HEK293 (cell line): Measurements from ENCODE around the gene UNC5B.

Experiments
- CTCF ChIA-PET: fragments of 350-600 bp; formaldehyde crosslinking; extraction: SDS; loops from one replicate; lab custom pipeline; 2021; ENCODE audit warnings: antibody characterized with exemption; lab: Yijun Ruan, JAX
- POLR2A ChIA-PET: fragments of 300-600 bp; formaldehyde crosslinking; extraction: SDS; loops from one replicate; lab custom pipeline; 2020; ENCODE audit warnings: antibody characterized with exemption, inconsistent platforms; lab: Yijun Ruan, JAX
- H3K27ac ChIP-seq: fragments of 200-500 bp; sonication (Bioruptor generic); 2 replicates; pipeline ENCODE4 v1.5.1; 2014; ENCODE audit warnings: low read depth, low read length, control low read depth, inconsistent platforms; ENCODE audit errors: extremely low read depth
- H3K36me3 ChIP-seq, 2 experiments: fragments of 200-500 bp in 1 of 2; sonication (Bioruptor generic) in 1 of 2; 1 replicate in 1 of 2; 2 replicates in 1 of 2; pipeline ENCODE4 v1.5.1; 2014 to 2017; ENCODE audit warnings: inconsistent platforms in 2 of 2, low read length in 2 of 2; ENCODE audit not compliant: control insufficient read depth in 2 of 2, insufficient read depth in 1 of 2
- H3K4me1 ChIP-seq: fragments of 200-500 bp; sonication (Bioruptor generic); 2 replicates; pipeline ENCODE4 v1.5.1; 2014; ENCODE audit warnings: mild to moderate bottlenecking, low read length, inconsistent platforms; ENCODE audit not compliant: control insufficient read depth, insufficient read depth
- H3K4me3 ChIP-seq: 2 replicates; pipeline ENCODE4 v1.5.1; 2011; ENCODE audit warnings: low read depth, mild to moderate bottlenecking, control low read depth, low read length, moderate library complexity
- H3K9me3 ChIP-seq: fragments of 200-500 bp; sonication (Bioruptor generic); 2 replicates; pipeline ENCODE4 v1.5.1; 2014; ENCODE audit warnings: low read depth, low read length, inconsistent platforms; ENCODE audit not compliant: control insufficient read depth, insufficient read depth
- HOXC10 ChIP-seq: sonication (generic); formaldehyde crosslinking; IDR thresholded peaks from 2 replicates; pipeline ENCODE4 v1.8.1; 2023; ENCODE audit warnings: mild to moderate bottlenecking, missing genetic modification reagents
- OSR2 ChIP-seq: fragments of 450-650 bp; formaldehyde crosslinking; IDR thresholded peaks from 2 replicates; pipeline ENCODE4 v1.5.1; 2016; ENCODE audit warnings: missing biosample characterization, missing genetic modification characterization
- RBAK ChIP-seq: fragments of 450-650 bp; formaldehyde crosslinking; IDR thresholded peaks from 2 replicates; pipeline ENCODE4 v1.5.1; 2016; ENCODE audit warnings: missing biosample characterization, missing genetic modification characterization
- REPIN1 ChIP-seq: fragments of 450-650 bp; formaldehyde crosslinking; IDR thresholded peaks from 2 replicates; pipeline ENCODE4 v1.5.1; 2017; ENCODE audit warnings: missing biosample characterization, missing genetic modification characterization, low read depth
- ZBTB1 ChIP-seq: fragments of 450-650 bp; formaldehyde crosslinking; IDR thresholded peaks from 2 replicates; pipeline ENCODE4 v1.5.1; 2016; ENCODE audit warnings: missing biosample characterization, missing genetic modification characterization
- ZBTB48 ChIP-seq: fragments of 450-650 bp; formaldehyde crosslinking; IDR thresholded peaks from 2 replicates; pipeline ENCODE4 v1.5.1; 2016; ENCODE audit warnings: missing biosample characterization, missing genetic modification characterization
- ZNF146 ChIP-seq: fragments of 450-650 bp; formaldehyde crosslinking; IDR thresholded peaks from 2 replicates; pipeline ENCODE4 v1.5.1; 2016; ENCODE audit warnings: missing biosample characterization, missing genetic modification characterization
- ZNF341 ChIP-seq: fragments of 450-650 bp; formaldehyde crosslinking; IDR thresholded peaks from 2 replicates; pipeline ENCODE4; 2016; ENCODE audit warnings: low read depth, missing biosample characterization, missing genetic modification characterization
- ZNF354C ChIP-seq: fragments of 450-650 bp; formaldehyde crosslinking; IDR thresholded peaks from 2 replicates; pipeline ENCODE4 v1.5.1; 2016; ENCODE audit warnings: missing biosample characterization, missing genetic modification characterization, low read depth, borderline replicate concordance
- ZNF366 ChIP-seq: fragments of 450-650 bp; formaldehyde crosslinking; conservative IDR thresholded peaks from 2 replicates; pipeline ENCODE4 v1.5.1; 2016; ENCODE audit warnings: missing biosample characterization, missing genetic modification characterization
- ZNF37A ChIP-seq: fragments of 450-650 bp; IDR thresholded peaks from 2 replicates; pipeline ENCODE4 v1.5.1; 2018; ENCODE audit warnings: missing biosample characterization, missing genetic modification characterization
- ZNF433 ChIP-seq: fragments of 450-650 bp; formaldehyde crosslinking; IDR thresholded peaks from 2 replicates; pipeline ENCODE4 v1.5.1; 2016; ENCODE audit warnings: missing biosample characterization, missing genetic modification characterization, low read depth
- ZNF549 ChIP-seq: fragments of 450-650 bp; IDR thresholded peaks from 2 replicates; pipeline ENCODE4 v1.5.1; 2018; ENCODE audit warnings: missing biosample characterization, missing genetic modification characterization, mild to moderate bottlenecking, inconsistent platforms, moderate library complexity
- TF ChIP-seq, protein P1 (sequence below): fragments of 450-650 bp; formaldehyde crosslinking; IDR thresholded peaks from 2 replicates; pipeline ENCODE4 v1.5.1; 2016; ENCODE audit warnings: missing biosample characterization, missing genetic modification characterization
- TF ChIP-seq, protein P2 (sequence below): fragments of 450-650 bp; formaldehyde crosslinking; IDR thresholded peaks from 2 replicates; pipeline ENCODE4 v1.5.1; 2017; ENCODE audit warnings: missing biosample characterization, missing genetic modification characterization
- TF ChIP-seq, protein P3 (sequence below): fragments of 450-650 bp; formaldehyde crosslinking; IDR thresholded peaks from 2 replicates; pipeline ENCODE4 v1.5.1; 2016; ENCODE audit warnings: missing biosample characterization, missing genetic modification characterization, borderline replicate concordance
- TF ChIP-seq, protein P4 (sequence below): fragments of 450-650 bp; formaldehyde crosslinking; conservative IDR thresholded peaks from 2 replicates; pipeline ENCODE4 v1.5.1; 2016; ENCODE audit warnings: low read depth, missing biosample characterization, missing genetic modification characterization

The UNC5B gene

DNA sequence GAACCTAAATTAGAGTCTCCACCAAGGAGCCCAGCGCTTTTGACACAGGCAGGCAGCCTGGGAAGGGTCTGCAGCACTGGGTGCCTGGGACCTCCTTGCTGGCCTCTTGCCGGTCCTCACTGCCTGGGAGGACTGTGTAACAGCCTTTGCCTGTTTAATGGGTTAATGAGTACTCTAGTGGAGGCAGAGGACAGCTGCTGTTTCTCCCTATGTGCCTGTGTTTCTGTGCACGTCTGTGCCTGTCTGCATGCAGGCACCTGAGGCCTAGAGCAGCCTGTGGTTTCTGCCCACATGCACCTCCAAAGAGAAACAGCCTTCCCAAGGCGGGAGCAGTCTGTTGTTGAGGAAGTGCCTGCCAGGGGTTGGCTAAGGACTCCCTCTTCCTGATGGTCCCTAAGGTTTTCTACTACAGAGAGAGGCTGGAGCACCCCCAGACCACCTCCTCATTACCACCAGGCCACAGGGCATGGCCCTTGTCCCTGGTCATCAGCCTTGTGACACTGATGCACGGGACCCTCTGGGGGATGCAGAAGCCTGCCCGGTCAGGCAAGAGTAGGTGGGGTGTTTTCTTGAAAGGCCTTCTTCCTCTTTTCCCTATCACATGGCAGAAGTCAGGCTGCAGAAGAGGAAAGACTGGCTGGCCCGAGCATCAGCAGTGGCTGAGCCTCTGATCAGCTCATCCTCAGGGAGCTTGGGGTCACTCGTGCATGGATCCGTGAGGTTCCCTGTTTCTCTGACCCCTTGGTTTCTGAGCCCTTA lies 120.9 kb downstream of the UNC5B start:
- ChIA-PET CTCF (interaction anchor here (0.6 kb wide), 1 partner anchor 16 kb away, joined by 3 read pairs; no protein-coding TSS in a partner anchor), POLR2A (no interaction called here)
- no peak overlapping the region for H3K4me3 ChIP-seq
- no peak for TF ChIP-seq RBAK
- TF ChIP-seq ZNF341 (tag by site-specific recombination): no peak
- TF ChIP-seq ZBTB48: no peak
- no peak for TF ChIP-seq ZNF433 (tag by site-specific recombination)
- TF ChIP-seq, protein P1, sequence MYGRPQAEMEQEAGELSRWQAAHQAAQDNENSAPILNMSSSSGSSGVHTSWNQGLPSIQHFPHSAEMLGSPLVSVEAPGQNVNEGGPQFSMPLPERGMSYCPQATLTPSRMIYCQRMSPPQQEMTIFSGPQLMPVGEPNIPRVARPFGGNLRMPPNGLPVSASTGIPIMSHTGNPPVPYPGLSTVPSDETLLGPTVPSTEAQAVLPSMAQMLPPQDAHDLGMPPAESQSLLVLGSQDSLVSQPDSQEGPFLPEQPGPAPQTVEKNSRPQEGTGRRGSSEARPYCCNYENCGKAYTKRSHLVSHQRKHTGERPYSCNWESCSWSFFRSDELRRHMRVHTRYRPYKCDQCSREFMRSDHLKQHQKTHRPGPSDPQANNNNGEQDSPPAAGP: no peak
- no peak for TF ChIP-seq ZBTB1 (tag by site-specific recombination)
- TF ChIP-seq ZNF354C (tag by site-specific recombination): no peak
- no peak for TF ChIP-seq OSR2 (tag by site-specific recombination)
- no peak for TF ChIP-seq ZNF37A (tag by site-specific recombination)
- TF ChIP-seq, protein P2, sequence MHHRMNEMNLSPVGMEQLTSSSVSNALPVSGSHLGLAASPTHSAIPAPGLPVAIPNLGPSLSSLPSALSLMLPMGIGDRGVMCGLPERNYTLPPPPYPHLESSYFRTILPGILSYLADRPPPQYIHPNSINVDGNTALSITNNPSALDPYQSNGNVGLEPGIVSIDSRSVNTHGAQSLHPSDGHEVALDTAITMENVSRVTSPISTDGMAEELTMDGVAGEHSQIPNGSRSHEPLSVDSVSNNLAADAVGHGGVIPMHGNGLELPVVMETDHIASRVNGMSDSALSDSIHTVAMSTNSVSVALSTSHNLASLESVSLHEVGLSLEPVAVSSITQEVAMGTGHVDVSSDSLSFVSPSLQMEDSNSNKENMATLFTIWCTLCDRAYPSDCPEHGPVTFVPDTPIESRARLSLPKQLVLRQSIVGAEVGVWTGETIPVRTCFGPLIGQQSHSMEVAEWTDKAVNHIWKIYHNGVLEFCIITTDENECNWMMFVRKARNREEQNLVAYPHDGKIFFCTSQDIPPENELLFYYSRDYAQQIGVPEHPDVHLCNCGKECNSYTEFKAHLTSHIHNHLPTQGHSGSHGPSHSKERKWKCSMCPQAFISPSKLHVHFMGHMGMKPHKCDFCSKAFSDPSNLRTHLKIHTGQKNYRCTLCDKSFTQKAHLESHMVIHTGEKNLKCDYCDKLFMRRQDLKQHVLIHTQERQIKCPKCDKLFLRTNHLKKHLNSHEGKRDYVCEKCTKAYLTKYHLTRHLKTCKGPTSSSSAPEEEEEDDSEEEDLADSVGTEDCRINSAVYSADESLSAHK (tag by site-specific recombination): no peak
- no peak for TF ChIP-seq ZNF366 (tag by site-specific recombination)
- TF ChIP-seq, protein P3, sequence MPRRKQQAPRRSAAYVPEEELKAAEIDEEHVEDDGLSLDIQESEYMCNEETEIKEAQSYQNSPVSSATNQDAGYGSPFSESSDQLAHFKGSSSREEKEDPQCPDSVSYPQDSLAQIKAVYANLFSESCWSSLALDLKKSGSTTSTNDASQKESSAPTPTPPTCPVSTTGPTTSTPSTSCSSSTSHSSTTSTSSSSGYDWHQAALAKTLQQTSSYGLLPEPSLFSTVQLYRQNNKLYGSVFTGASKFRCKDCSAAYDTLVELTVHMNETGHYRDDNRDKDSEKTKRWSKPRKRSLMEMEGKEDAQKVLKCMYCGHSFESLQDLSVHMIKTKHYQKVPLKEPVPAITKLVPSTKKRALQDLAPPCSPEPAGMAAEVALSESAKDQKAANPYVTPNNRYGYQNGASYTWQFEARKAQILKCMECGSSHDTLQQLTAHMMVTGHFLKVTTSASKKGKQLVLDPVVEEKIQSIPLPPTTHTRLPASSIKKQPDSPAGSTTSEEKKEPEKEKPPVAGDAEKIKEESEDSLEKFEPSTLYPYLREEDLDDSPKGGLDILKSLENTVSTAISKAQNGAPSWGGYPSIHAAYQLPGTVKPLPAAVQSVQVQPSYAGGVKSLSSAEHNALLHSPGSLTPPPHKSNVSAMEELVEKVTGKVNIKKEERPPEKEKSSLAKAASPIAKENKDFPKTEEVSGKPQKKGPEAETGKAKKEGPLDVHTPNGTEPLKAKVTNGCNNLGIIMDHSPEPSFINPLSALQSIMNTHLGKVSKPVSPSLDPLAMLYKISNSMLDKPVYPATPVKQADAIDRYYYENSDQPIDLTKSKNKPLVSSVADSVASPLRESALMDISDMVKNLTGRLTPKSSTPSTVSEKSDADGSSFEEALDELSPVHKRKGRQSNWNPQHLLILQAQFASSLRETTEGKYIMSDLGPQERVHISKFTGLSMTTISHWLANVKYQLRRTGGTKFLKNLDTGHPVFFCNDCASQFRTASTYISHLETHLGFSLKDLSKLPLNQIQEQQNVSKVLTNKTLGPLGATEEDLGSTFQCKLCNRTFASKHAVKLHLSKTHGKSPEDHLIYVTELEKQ (tag by site-specific recombination): no peak
- TF ChIP-seq REPIN1: no peak
- TF ChIP-seq, protein P4, sequence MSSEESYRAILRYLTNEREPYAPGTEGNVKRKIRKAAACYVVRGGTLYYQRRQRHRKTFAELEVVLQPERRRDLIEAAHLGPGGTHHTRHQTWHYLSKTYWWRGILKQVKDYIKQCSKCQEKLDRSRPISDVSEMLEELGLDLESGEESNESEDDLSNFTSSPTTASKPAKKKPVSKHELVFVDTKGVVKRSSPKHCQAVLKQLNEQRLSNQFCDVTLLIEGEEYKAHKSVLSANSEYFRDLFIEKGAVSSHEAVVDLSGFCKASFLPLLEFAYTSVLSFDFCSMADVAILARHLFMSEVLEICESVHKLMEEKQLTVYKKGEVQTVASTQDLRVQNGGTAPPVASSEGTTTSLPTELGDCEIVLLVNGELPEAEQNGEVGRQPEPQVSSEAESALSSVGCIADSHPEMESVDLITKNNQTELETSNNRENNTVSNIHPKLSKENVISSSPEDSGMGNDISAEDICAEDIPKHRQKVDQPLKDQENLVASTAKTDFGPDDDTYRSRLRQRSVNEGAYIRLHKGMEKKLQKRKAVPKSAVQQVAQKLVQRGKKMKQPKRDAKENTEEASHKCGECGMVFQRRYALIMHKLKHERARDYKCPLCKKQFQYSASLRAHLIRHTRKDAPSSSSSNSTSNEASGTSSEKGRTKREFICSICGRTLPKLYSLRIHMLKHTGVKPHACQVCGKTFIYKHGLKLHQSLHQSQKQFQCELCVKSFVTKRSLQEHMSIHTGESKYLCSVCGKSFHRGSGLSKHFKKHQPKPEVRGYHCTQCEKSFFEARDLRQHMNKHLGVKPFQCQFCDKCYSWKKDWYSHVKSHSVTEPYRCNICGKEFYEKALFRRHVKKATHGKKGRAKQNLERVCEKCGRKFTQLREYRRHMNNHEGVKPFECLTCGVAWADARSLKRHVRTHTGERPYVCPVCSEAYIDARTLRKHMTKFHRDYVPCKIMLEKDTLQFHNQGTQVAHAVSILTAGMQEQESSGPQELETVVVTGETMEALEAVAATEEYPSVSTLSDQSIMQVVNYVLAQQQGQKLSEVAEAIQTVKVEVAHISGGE (tag by site-specific recombination): no peak
- TF ChIP-seq HOXC10 (CRISPR knock-in tag): no peak
- TF ChIP-seq ZNF549 (tag by site-specific recombination): no peak
- TF ChIP-seq ZNF146: no peak
- H3K9me3 ChIP-seq: no peaks in the 10 kb centered on the region
- H3K4me1 ChIP-seq: no peaks in the 10 kb centered on the region
- no peak overlapping the region for H3K27ac ChIP-seq
- no peaks in the 10 kb centered on the region for H3K36me3 ChIP-seq
